ENCODE data around the gene MAP4K4. TPM values are rescaled to one million over a fixed set of nuclear protein-coding genes. Genes with fewer than 3 reads are reported as not detected.

The MAP4K4 gene
- total and polyA plus RNA-seq, 2 of the 13 experiments (the other 11 are each of a cell fraction or from before 2014, with no cell fraction given) = 105 to 264 TPM

GRCh38 chr2:101766871-101767739 lies 69.6 kb downstream of the MAP4K4 start (continued):
- no peak for TF ChIP-seq MXD1 (CRISPR knock-in tag; IDR thresholded peaks at IDR 0.05)
- TF ChIP-seq PATZ1 (CRISPR knock-in tag; IDR thresholded peaks at IDR 0.05) = 0 out of 2 replicates have a peak, but pooled peaks have one; percentile 8
- TF ChIP-seq YEATS2 (CRISPR knock-in tag; IDR thresholded peaks at IDR 0.05; ENCODE audit: borderline replicate concordance) = no peak
- TF ChIP-seq, protein P1, sequence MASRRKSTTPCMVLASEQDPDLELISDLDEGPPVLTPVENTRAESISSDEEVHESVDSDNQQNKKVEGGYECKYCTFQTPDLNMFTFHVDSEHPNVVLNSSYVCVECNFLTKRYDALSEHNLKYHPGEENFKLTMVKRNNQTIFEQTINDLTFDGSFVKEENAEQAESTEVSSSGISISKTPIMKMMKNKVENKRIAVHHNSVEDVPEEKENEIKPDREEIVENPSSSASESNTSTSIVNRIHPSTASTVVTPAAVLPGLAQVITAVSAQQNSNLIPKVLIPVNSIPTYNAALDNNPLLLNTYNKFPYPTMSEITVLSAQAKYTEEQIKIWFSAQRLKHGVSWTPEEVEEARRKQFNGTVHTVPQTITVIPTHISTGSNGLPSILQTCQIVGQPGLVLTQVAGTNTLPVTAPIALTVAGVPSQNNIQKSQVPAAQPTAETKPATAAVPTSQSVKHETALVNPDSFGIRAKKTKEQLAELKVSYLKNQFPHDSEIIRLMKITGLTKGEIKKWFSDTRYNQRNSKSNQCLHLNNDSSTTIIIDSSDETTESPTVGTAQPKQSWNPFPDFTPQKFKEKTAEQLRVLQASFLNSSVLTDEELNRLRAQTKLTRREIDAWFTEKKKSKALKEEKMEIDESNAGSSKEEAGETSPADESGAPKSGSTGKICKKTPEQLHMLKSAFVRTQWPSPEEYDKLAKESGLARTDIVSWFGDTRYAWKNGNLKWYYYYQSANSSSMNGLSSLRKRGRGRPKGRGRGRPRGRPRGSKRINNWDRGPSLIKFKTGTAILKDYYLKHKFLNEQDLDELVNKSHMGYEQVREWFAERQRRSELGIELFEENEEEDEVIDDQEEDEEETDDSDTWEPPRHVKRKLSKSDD (CRISPR knock-in tag; IDR thresholded peaks at IDR 0.05; ENCODE audit: low read depth) = no peak
- no peak for TF ChIP-seq CEBPB (IDR thresholded peaks at IDR 0.05; ENCODE audit: borderline replicate concordance, low read depth, low read length)
- TF ChIP-seq HDAC2 (CRISPR knock-in tag; IDR thresholded peaks at IDR 0.05) = peak; percentile 94
- TF ChIP-seq SMYD3 (CRISPR knock-in tag; IDR thresholded peaks at IDR 0.05) = no peak
- 0 out of 2 replicates have a peak, but pooled peaks have one; percentile 37 for TF ChIP-seq ZKSCAN8 (CRISPR knock-in tag; IDR thresholded peaks at IDR 0.05; ENCODE audit: borderline replicate concordance)
- TF ChIP-seq, protein P2, sequence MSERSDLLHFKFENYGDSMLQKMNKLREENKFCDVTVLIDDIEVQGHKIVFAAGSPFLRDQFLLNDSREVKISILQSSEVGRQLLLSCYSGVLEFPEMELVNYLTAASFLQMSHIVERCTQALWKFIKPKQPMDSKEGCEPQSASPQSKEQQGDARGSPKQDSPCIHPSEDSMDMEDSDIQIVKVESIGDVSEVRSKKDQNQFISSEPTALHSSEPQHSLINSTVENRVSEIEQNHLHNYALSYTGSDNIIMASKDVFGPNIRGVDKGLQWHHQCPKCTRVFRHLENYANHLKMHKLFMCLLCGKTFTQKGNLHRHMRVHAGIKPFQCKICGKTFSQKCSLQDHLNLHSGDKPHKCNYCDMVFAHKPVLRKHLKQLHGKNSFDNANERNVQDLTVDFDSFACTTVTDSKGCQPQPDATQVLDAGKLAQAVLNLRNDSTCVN (CRISPR knock-in tag; IDR thresholded peaks at IDR 0.05; ENCODE audit: borderline replicate concordance) = no peak
- no peak for TF ChIP-seq ZNF446 (CRISPR knock-in tag; IDR thresholded peaks at IDR 0.05)
- no peak for TF ChIP-seq ZNF572 (CRISPR knock-in tag; IDR thresholded peaks at IDR 0.05)
- TF ChIP-seq ZBTB20 (CRISPR knock-in tag; IDR thresholded peaks at IDR 0.05; ENCODE audit: borderline replicate concordance, low read depth) = no peak
- no peak for TF ChIP-seq CHCHD3 (CRISPR knock-in tag; IDR thresholded peaks at IDR 0.05)
- TF ChIP-seq ZNF510 (CRISPR knock-in tag; IDR thresholded peaks at IDR 0.05; ENCODE audit: low read depth) = no peak
- no peak for TF ChIP-seq ATF1 (CRISPR knock-in tag; IDR thresholded peaks at IDR 0.05)
- TF ChIP-seq RBM39 (IDR thresholded peaks at IDR 0.05; ENCODE audit: low read depth, low read length, poor library complexity, severe bottlenecking) = no peak
- no peak for TF ChIP-seq PTBP1 (IDR thresholded peaks at IDR 0.05; ENCODE audit: low read depth, low read length, poor library complexity, severe bottlenecking)
- no peak for TF ChIP-seq SIX4 (CRISPR knock-in tag; IDR thresholded peaks at IDR 0.05)
- TF ChIP-seq DPF2 (CRISPR knock-in tag; IDR thresholded peaks at IDR 0.05; ENCODE audit: borderline replicate concordance, low read depth) = peak; percentile 76; the same call in 1 of the 2 replicates
- no peak for TF ChIP-seq ZNF10 (CRISPR knock-in tag; IDR thresholded peaks at IDR 0.05; ENCODE audit: borderline replicate concordance, low read depth)
- TF ChIP-seq HMG20A (CRISPR knock-in tag; IDR thresholded peaks at IDR 0.05; ENCODE audit: borderline replicate concordance) = peak; percentile 85; the same call in 1 of the 2 replicates
- TF ChIP-seq, protein P3, sequence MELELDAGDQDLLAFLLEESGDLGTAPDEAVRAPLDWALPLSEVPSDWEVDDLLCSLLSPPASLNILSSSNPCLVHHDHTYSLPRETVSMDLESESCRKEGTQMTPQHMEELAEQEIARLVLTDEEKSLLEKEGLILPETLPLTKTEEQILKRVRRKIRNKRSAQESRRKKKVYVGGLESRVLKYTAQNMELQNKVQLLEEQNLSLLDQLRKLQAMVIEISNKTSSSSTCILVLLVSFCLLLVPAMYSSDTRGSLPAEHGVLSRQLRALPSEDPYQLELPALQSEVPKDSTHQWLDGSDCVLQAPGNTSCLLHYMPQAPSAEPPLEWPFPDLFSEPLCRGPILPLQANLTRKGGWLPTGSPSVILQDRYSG (CRISPR knock-in tag; IDR thresholded peaks at IDR 0.05) = 0 out of 2 replicates have a peak, but pooled peaks have one; percentile 51
